Thyroid gland (tissue), 4 donors: ENCODE measurements around the gene RNF212B.

Experiments used
- POLR2A ChIP-seq, 2 donors: fragments of 450-650 bp; IDR thresholded peaks; one replicate each; pipeline ENCODE4 v1.6.1; 2017; ENCODE audit warnings: antibody characterized with exemption in 2 of 2, mild to moderate bottlenecking in 2 of 2, moderate library complexity in 1 of 2
- TF ChIP-seq, protein P1 (sequence below), 6 experiments: fragments of 200-600 bp in 3 of 6; fragments of 450-650 bp in 3 of 6; sonication (generic) in 3 of 6; IDR thresholded peaks; one replicate each; pipeline ENCODE4 v1.5.1; 2016 to 2019; ENCODE audit warnings: antibody characterized with exemption in 6 of 6, mild to moderate bottlenecking in 2 of 6, inconsistent platforms in 1 of 6, moderate library complexity in 1 of 6

DNA sequence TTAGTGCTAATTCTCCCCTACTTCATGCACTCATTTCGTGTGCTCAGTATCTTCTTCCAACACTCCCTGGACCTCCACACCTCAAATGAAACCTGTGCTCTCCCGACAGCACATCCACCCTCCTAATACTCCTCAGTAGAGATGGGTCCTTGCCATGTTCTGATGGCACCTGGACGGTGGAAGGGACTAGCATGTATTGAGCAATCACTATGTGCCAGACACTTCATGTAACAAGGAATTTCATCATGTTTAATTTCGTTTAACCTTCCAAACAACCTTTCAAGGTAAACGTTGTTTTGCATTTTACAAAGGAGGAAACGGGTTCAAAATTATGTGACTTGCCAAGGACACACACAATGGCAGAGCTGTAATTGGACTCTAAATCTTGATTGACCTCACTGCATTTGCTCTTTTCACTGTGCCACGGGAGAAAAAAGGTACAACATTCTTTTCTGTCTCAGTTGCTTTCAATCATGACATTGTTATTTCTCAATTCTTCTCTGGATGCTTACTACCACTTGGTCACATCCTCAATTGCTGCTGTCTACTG lies 42.1 kb upstream of the RNF212B start:
- TF ChIP-seq, protein P1, sequence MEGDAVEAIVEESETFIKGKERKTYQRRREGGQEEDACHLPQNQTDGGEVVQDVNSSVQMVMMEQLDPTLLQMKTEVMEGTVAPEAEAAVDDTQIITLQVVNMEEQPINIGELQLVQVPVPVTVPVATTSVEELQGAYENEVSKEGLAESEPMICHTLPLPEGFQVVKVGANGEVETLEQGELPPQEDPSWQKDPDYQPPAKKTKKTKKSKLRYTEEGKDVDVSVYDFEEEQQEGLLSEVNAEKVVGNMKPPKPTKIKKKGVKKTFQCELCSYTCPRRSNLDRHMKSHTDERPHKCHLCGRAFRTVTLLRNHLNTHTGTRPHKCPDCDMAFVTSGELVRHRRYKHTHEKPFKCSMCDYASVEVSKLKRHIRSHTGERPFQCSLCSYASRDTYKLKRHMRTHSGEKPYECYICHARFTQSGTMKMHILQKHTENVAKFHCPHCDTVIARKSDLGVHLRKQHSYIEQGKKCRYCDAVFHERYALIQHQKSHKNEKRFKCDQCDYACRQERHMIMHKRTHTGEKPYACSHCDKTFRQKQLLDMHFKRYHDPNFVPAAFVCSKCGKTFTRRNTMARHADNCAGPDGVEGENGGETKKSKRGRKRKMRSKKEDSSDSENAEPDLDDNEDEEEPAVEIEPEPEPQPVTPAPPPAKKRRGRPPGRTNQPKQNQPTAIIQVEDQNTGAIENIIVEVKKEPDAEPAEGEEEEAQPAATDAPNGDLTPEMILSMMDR (IDR thresholded peaks at IDR 0.05) = no peak
- TF ChIP-seq POLR2A (IDR thresholded peaks at IDR 0.05) = no peak
